OCI-LY3 (cell line): Measurements from ENCODE around the gene EDEM1.

ENCODE experiments used
- EZH2phosphoT487 ChIP-seq: fragments of 200-600 bp; shearing (Covaris generic); IDR thresholded peaks from 2 replicates; pipeline ENCODE4 v1.6.1; 2018; ENCODE audit warnings: antibody characterized with exemption, mixed run types, low read depth
- TF ChIP-seq, protein P1 (sequence below): fragments of 200-600, 300-600 bp; sonication (generic); IDR thresholded peaks from 2 replicates; pipeline ENCODE4 v1.5.1; 2014; ENCODE audit warnings: antibody characterized with exemption, low read length, low read depth

- TF ChIP-seq, protein P1, sequence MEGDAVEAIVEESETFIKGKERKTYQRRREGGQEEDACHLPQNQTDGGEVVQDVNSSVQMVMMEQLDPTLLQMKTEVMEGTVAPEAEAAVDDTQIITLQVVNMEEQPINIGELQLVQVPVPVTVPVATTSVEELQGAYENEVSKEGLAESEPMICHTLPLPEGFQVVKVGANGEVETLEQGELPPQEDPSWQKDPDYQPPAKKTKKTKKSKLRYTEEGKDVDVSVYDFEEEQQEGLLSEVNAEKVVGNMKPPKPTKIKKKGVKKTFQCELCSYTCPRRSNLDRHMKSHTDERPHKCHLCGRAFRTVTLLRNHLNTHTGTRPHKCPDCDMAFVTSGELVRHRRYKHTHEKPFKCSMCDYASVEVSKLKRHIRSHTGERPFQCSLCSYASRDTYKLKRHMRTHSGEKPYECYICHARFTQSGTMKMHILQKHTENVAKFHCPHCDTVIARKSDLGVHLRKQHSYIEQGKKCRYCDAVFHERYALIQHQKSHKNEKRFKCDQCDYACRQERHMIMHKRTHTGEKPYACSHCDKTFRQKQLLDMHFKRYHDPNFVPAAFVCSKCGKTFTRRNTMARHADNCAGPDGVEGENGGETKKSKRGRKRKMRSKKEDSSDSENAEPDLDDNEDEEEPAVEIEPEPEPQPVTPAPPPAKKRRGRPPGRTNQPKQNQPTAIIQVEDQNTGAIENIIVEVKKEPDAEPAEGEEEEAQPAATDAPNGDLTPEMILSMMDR, result no peak
- TF ChIP-seq EZH2phosphoT487, result no peak
These were observed 53.2 kb downstream of the EDEM1 start for GRCh38 chr3:5240740-5241139.
